ENCODE data around the gene INTS1.

The INTS1 gene

DNA sequence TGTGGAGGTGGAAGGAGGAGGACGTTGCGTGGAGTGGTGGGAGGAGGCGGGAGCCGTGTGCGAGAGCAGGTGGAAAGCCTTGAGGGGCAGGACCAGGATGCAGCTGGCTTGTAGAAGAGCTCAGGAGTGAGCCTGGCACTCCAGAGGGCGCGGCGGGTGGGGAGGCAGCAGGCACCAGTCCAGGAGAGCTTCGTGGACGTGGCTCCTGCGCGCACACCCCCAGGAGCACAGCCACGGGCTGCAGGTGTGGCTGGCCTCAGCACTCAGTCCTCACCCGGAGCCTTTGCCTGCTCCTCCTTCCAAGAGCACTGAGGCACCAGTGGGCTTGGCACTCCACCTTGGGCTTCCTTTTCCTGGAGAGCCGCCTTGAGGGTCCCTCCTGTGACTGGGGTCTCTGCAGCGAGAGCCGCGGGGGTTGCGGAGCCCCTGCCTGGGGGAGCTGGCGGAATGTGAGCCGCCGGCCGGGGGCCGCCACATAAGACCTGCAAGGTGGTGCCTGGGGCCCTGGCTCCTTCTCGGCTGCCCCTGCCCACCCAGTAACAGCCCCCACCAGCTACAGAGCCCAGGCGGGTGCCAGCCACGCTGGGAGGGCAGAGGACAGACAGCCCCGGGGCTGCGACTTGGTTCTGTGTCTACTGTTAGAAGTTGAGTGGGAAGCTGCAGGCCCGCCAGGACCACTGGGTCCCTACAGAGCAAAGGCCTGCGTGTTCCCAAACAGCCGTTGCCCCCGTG is 37.4 kb upstream of the INTS1 start:
- DNase-seq (ENCODE audit: low read depth in 2 of 2) = no peak

- no peak for DNase-seq (ENCODE audit: low read depth in 2 of 2)
Measured at GRCh38 chr7:1540776-1541271, 36.6 kb upstream of the INTS1 start.

- DNase-seq (ENCODE audit: low read depth in 2 of 2) = no peak
Measured at GRCh38 chr7:1539882-1540775, 35.9 kb upstream of the INTS1 start.

DNA sequence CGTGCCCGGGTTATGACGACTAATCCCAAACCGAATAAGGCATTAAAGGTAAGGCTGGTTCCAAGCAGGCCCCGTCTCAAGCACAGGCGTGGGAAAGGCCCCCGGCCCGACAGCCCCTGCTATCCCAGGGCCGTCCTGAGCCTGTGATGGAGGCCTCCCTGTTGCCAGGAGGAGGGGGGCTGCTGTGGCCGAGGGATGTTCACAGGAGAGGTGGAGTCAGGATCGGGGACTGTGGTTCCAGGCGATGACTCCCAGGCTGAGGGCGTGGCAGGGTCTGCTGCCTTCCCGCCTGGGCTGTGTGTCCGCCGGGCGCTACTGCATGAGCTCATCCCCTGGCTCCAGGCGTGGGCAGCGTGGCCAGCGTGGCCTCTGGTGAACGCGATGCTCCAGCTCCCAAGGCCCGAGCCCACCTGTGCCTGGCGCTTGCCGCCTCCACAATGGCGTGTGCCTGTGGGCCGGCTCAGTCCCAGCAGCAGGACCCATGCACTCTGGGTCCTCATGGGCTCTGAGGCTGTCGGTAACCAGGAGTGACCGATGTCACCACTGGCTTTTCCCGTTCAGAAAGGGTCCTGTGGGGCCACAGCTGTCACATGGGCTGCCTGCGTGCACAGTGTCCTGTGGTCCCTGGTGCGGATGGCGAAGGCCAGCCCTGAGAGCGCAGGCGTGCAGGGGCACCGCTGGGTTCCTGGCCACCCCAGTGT is 35.1 kb upstream of the INTS1 start:
- DNase-seq (ENCODE audit: low read depth in 2 of 2) = no peak

GRCh38 chr7:1538544-1539180 is 34.5 kb upstream of the INTS1 start:
- DNase-seq (ENCODE audit: low read depth in 2 of 2) = no peak

GRCh38 chr7:1537535-1538412 is 33.6 kb upstream of the INTS1 start:
- no peak for DNase-seq (ENCODE audit: low read depth in 2 of 2)

- no peak for DNase-seq (ENCODE audit: low read depth in 2 of 2)
Measured at GRCh38 chr7:1536743-1537534, 32.8 kb upstream of the INTS1 start.

DNA sequence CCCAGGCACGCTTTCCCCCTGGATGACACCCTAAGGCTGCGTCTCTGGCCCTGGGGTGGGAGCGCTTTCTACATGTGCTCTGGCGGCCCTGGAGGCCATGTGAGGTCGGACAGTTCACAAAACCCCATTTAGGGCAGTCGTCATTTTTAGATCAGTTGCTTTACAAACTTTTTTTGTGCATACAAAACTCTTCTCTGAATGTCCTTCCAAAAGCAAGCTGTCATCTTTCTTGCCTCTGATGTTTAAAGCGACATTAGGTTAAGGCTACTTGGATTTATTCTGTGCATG is 32.2 kb upstream of the INTS1 start:
- DNase-seq (ENCODE audit: low read depth in 2 of 2) = no peak

- no peak for DNase-seq (ENCODE audit: low read depth in 2 of 2)
Measured at GRCh38 chr7:1535701-1536454, 31.7 kb upstream of the INTS1 start.

- no peak for DNase-seq (ENCODE audit: low read depth in 2 of 2)
Measured at GRCh38 chr7:1535100-1535458, 30.9 kb upstream of the INTS1 start.

GRCh38 chr7:1534330-1535099 is 30.3 kb upstream of the INTS1 start:
- no peak for DNase-seq (ENCODE audit: low read depth in 2 of 2)

- DNase-seq (ENCODE audit: low read depth in 2 of 2) = no peak
Measured at GRCh38 chr7:1533547-1534329, 29.5 kb upstream of the INTS1 start.

DNA sequence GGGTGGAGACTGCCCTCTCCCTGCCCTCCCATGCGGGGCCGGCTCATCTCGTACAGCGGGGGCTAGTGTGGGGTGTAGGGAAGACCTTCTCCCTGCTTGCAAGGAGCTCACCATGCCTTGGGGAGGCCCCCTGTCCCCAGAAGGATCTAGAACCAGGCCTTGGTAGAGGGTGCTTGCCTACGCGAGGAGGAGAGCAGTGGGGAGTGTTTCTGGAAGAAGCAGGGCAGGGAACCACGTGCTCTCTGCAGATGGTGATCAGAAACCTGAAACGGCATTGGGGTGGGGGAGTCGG is 29.0 kb upstream of the INTS1 start:
- no peak for DNase-seq (ENCODE audit: low read depth in 2 of 2)

DNA sequence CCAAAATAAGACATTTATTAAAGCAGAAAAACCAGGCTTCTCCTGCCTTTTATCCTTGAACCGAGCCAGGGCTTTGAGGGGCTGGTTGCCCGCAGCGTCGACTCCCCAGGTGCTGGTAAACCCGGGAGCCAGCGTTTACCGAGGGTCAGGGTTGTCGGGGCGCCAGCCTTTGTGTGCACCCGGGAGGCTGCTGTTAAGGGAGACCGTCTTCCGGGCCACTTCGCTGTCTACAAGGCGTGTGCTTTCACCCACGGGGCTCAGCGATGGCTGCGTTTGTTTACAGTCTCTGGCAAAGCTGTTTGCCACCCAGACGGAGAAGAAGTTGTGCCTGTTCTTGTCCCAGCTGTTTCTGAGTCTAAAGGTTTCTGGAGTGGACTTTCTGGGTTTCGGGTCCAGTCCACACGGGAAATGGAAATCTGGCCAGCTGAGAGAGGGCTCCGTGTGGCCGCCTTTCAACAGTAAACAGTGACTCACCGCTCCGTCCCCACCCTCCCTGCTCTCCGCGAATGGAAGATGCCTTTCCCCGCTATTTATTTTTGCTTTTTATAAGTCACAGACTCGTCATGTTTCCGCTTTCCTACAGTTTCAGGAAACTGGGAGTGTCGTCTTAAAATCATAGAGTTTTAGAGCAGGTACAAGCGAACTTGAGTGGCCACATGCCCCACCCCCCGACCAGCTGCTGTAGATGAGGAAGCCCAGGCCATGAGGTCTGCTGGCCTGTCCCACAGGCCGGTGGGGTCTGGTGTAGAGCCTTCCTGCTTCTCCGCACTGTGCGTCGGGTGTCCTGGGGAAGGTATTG is 28.5 kb upstream of the INTS1 start:
- peak in 1 of 2 donors; percentile 41 for DNase-seq (ENCODE audit: low read depth in 2 of 2)

GRCh38 chr7:1531979-1532455 is 27.8 kb upstream of the INTS1 start:
- DNase-seq (ENCODE audit: low read depth in 2 of 2) = no peak

DNA sequence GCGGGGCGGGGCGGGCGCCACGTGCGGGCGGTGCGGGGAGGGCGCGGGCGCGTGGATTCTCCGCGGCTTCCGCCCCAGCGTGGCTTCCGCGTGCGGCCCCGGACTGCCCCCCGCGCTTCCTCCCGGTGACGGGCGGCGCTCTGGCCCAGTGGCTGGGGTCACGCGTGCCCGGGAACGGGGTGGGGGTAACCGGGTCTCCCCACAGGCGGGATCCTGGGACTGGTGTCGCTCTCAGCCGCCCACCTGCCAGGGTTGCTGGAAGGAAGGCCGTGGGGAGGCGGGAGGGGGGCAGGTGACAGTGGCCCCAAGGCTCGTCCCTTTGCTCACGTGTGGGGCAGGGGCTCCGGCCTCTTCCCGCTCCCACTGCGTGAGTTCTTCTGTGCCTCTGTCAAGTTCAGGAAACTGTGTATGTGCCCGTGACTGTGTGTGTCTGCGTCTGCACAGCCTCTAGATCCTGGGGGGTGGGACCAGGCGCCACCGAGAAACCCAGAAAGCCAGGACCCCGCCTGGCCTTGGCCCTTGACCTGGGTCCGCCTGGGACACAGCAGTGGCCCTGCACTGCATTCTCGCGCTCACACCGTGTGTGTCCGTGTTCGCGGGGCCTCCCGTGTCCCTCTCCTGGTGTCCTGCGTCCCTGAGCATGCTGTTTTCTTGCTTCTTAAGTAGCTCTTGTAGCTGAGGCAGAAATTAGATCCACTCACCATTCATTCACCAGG is 27.2 kb upstream of the INTS1 start:
- peak in 1 of 2 donors; percentile 9 for DNase-seq (ENCODE audit: low read depth in 2 of 2)

GRCh38 chr7:1530946-1531262 is 26.7 kb upstream of the INTS1 start:
- no peak for DNase-seq (ENCODE audit: low read depth in 2 of 2)
